Endothelial cell of umbilical vein (primary cell): ENCODE results near the gene RNH1. TPM values are rescaled to one million over a fixed set of nuclear protein-coding genes. Genes with fewer than 3 reads are reported as not detected.

Source experiments
- BruUV-seq: library from RNA; stranded (reverse); fragments of 400-500 nt; replicated peaks from 2 replicates; lab custom pipeline; 2021; lab: Mats Ljungman, UMichigan
- CTCF ChIA-PET: fragments of 300-600, 350-600 bp; sonication (Branson Sonifier 250); formaldehyde crosslinking; loops from one replicate; lab custom pipeline; 2021; ENCODE audit warnings: antibody characterized with exemption, inconsistent platforms; lab: Charles Lee
- POLR2A ChIA-PET: fragments of 300-600, 350-600 bp; sonication (Branson Sonifier 250); formaldehyde crosslinking; loops from one replicate; lab custom pipeline; 2021; ENCODE audit warnings: antibody characterized with exemption, inconsistent platforms; lab: Charles Lee
- DNase-seq: peaks from one replicate; pipeline ENCODE4 v3.0.0-alpha.2; 2011; ENCODE audit warnings: low read depth, low spot score
- FAIRE-seq: peaks from 2 replicates; lab custom pipeline; 2011; peaks lifted over from hg19 to GRCh38; lab: Jason Lieb, UNC
- H2AFZ ChIP-seq: 2 replicates; pipeline ENCODE4 v1.6.0; 2012; ENCODE audit warnings: low read depth, low read length, control low read depth, inconsistent platforms
- H3K27ac ChIP-seq: 2 replicates; pipeline ENCODE4 v1.5.1; 2011; ENCODE audit warnings: low read depth, mild to moderate bottlenecking, control low read depth, low read length, moderate library complexity; ENCODE audit not compliant: insufficient read depth
- H3K27me3 ChIP-seq, 2 experiments: 2 replicates each; pipeline versions ENCODE4 v1.6.0 to v1.6.1; 2011; ENCODE audit warnings: low read length in 2 of 2, mixed read lengths in 1 of 2; ENCODE audit not compliant: control insufficient read depth in 2 of 2, insufficient read depth in 2 of 2
- H3K36me3 ChIP-seq, 2 experiments: 2 replicates in 1 of 2; 3 replicates in 1 of 2; pipeline ENCODE4 v1.5.1; 2011; ENCODE audit warnings: low read length in 2 of 2, mild to moderate bottlenecking in 1 of 2, moderate library complexity in 1 of 2; ENCODE audit not compliant: control insufficient read depth in 2 of 2, insufficient read depth in 2 of 2; ENCODE audit errors: extremely low read depth in 1 of 2
- H3K4me1 ChIP-seq: 3 replicates; pipeline ENCODE4 v1.5.1; 2011; ENCODE audit warnings: mild to moderate bottlenecking, low read length; ENCODE audit not compliant: control insufficient read depth, insufficient read depth; ENCODE audit errors: extremely low read depth
- H3K4me2 ChIP-seq: 2 replicates; pipeline ENCODE4 v1.6.1; 2011; ENCODE audit warnings: low read length, control low read depth, mixed read lengths; ENCODE audit not compliant: insufficient read depth
- H3K4me3 ChIP-seq, 3 experiments: fragments of 200-600 bp in 1 of 3; sonication (generic), shearing (Covaris generic) in 1 of 3; replicated peaks in 1 of 3; 2 replicates each; pipeline ENCODE4 v1.5.1; 2011 to 2016; ENCODE audit warnings: control low read depth in 3 of 3, low read length in 3 of 3, mild to moderate bottlenecking in 2 of 3, inconsistent platforms in 1 of 3, low read depth in 1 of 3, moderate library complexity in 1 of 3; ENCODE audit not compliant: insufficient read depth in 1 of 3
- H3K79me2 ChIP-seq: 2 replicates; pipeline ENCODE4 v1.6.0; 2012; ENCODE audit warnings: low read length, inconsistent platforms; ENCODE audit not compliant: control insufficient read depth, insufficient read depth
- H3K9ac ChIP-seq: replicated peaks from 2 replicates; pipeline ENCODE3; 2011; ENCODE audit warnings: low read length, control low read depth; ENCODE audit not compliant: insufficient read depth; ENCODE audit errors: extremely low read depth
- H3K9me1 ChIP-seq: replicated peaks from 3 replicates; pipeline ENCODE4 v1.6.0; 2011; ENCODE audit warnings: mild to moderate bottlenecking, low read length; ENCODE audit not compliant: control insufficient read depth, insufficient read depth; ENCODE audit errors: extremely low read depth
- H3K9me3 ChIP-seq: replicated peaks from 2 replicates; pipeline ENCODE4 v1.5.1; 2012; ENCODE audit warnings: low read length, inconsistent platforms; ENCODE audit not compliant: control insufficient read depth, insufficient read depth
- H4K20me1 ChIP-seq: replicated peaks from 2 replicates; pipeline ENCODE3; 2011; ENCODE audit warnings: mild to moderate bottlenecking, low read length; ENCODE audit not compliant: control insufficient read depth, insufficient read depth; ENCODE audit errors: extremely low read depth
- FOS ChIP-seq: IDR thresholded peaks from 2 replicates; pipeline ENCODE4 v1.6.1; 2011; ENCODE audit warnings: mild to moderate bottlenecking, low read length, moderate library complexity, borderline replicate concordance; ENCODE audit not compliant: insufficient read depth
- GATA2 ChIP-seq: IDR thresholded peaks from 2 replicates; pipeline ENCODE4 v1.7.0; 2011; ENCODE audit warnings: low read depth, mild to moderate bottlenecking, moderate library complexity, mixed read lengths, low read length; ENCODE audit not compliant: insufficient read length, insufficient read depth
- POLR2A ChIP-seq: IDR thresholded peaks from 2 replicates; pipeline ENCODE4 v1.6.1; 2012; ENCODE audit warnings: low read depth, mild to moderate bottlenecking, control low read depth, low read length
- dilution Hi-C: fragments of 300-500 bp; cut with MboI; formaldehyde crosslinking; loops from one replicate; pipeline ENCODE4 v1.15.0; 2019; ENCODE audit warnings: low sequenced_read_pairs; ENCODE audit not compliant: extremely low pct_ligation_motif_present
- intact Hi-C: fragments of 100-400 bp; cut with micrococcal nuclease; formaldehyde crosslinking; loops from one replicate; pipeline ENCODE4 v1.10.0; 2022
- polyA plus RNA-seq, 4 experiments: library from polyadenylated mRNA; depleted of rRNA in 3 of 4; stranded (reverse) in 3 of 4; unstranded in 1 of 4; fragments of >200 nt; gene quantifications; 2 replicates each; pipeline versions ENCODE4 v1.2.1 to v1.2.3, GENCODE V29; 2011 to 2012; ENCODE audit warnings: missing spikeins in 1 of 4
- total RNA-seq: library from RNA; stranded (reverse); gene quantifications from 2 replicates; pipeline ENCODE4 v1.2.3, GENCODE V29; 2021

The RNH1 gene
- total and polyA plus RNA-seq, 2 donors (not counting 3 experiments of a cell fraction or from before 2014, with no cell fraction given), result 144 to 198 TPM

- no peak for FAIRE-seq
- POLR2A ChIA-PET, result no interaction called here
- dilution Hi-C loops, result no loop called here
- Histone ChIP-seq H3K36me3 (peaks cover 3 to 38% of the 10 kb centered on the region in 2 experiments), H3K79me2 (peaks cover 17% of the 10 kb centered on the region), H2AFZ (no peak overlapping the region), H3K4me3 (no peak overlapping the region), H3K9ac (no peak overlapping the region), H3K9me3 (no peaks in the 10 kb centered on the region), H3K9me1 (no peaks in the 10 kb centered on the region), H3K4me2 (no peak overlapping the region), H3K27me3 (no peaks in the 10 kb centered on the region), H3K27ac (no peak overlapping the region), H4K20me1 (no peaks in the 10 kb centered on the region), H3K4me1 (peaks cover 24% of the 10 kb centered on the region)
- TF ChIP-seq POLR2A, result peak; percentile 9
- TF ChIP-seq FOS, result no peak
- intact Hi-C loops, result no loop called here
- CTCF ChIA-PET, result no interaction called here
- DNase-seq, result no peak
- BruUV-seq, result no TSS peak
These were observed 4.5 kb downstream of the RNH1 start for GRCh38 chr11:502288-503178.

- FAIRE-seq, result no peak
- ChIA-PET CTCF (interaction anchor here (1.0 kb wide), 1 partner anchor 32 kb away, joined by 3 read pairs; no protein-coding TSS in a partner anchor), POLR2A (no interaction called here)
- dilution Hi-C loops (no loop called here), intact Hi-C loops (no loop called here)
- no peaks in the 10 kb centered on the region for H3K9me1 ChIP-seq
- no peaks in the 10 kb centered on the region for H4K20me1 ChIP-seq
- peaks cover 3 to 45% of the 10 kb centered on the region in 2 experiments for H3K36me3 ChIP-seq
- TF ChIP-seq GATA2, result no peak
- BruUV-seq, result no TSS peak
- no peak overlapping the region for H3K4me3 ChIP-seq
- no peaks in the 10 kb centered on the region for H3K27me3 ChIP-seq
- H3K4me2 ChIP-seq, result no peak overlapping the region
- no peaks in the 10 kb centered on the region for H3K9me3 ChIP-seq
- H3K79me2 ChIP-seq, result peaks cover 17% of the 10 kb centered on the region
- no peak overlapping the region for H3K27ac ChIP-seq
- no peak overlapping the region for H2AFZ ChIP-seq
- no peak for DNase-seq
- peaks cover 24% of the 10 kb centered on the region for H3K4me1 ChIP-seq
- no peak overlapping the region for H3K9ac ChIP-seq
These were observed 5.3 kb downstream of the RNH1 start for GRCh38 chr11:501683-502287.
